Measurements from ENCODE around the gene MDC1. TPM values are rescaled to one million over a fixed set of nuclear protein-coding genes. Genes with fewer than 3 reads are reported as not detected.
A peak's percentile ranks its signal among the peaks of the same experiment; 100 is the strongest.

MDC1 gene
- total and polyA plus RNA-seq, 2 donors from 2014 or later: 9.5 to 47.9 TPM

GRCh38 chr6:30685157-30686008 lies 31.7 kb downstream of the MDC1 start:
- Histone ChIP-seq H3K4me3 (ENCODE audit: low read length in 3 of 3) (peak overlapping the region; percentile 77 to 88 (median 79)), H3K9ac (ENCODE audit: low read length in 3 of 3) (peak overlapping the region in 2 of 3 donors; percentile 91 to 94), H3K27me3 (ENCODE audit: control insufficient read depth, insufficient read depth, low read length) (no peaks in the 10 kb centered on the region), H3K4me1 (ENCODE audit: control insufficient read depth in 2 of 3, insufficient read depth in 2 of 3, low read depth in 1 of 3, low read length in 3 of 3) (peaks cover 3 to 20% (median 18%) of the 10 kb centered on the region in 3 donors), H3K36me3 (ENCODE audit: control insufficient read depth in 2 of 3, insufficient read depth in 3 of 3, low read length in 3 of 3) (no peaks in the 10 kb centered on the region), H3K27ac (ENCODE audit: low read depth in 2 of 2, low read length in 2 of 2) (peak overlapping the region; percentile 97 to 98), H3K9me3 (ENCODE audit: control insufficient read depth in 2 of 3, insufficient read depth in 1 of 3, low read length in 3 of 3) (no peaks in the 10 kb centered on the region)
- DNase-seq: peak in 1 of 5 donors; percentile 76
- no peak for FAIRE-seq
- intact Hi-C loops (cut with DNase I): no loop called here
- TF ChIP-seq, protein P1, sequence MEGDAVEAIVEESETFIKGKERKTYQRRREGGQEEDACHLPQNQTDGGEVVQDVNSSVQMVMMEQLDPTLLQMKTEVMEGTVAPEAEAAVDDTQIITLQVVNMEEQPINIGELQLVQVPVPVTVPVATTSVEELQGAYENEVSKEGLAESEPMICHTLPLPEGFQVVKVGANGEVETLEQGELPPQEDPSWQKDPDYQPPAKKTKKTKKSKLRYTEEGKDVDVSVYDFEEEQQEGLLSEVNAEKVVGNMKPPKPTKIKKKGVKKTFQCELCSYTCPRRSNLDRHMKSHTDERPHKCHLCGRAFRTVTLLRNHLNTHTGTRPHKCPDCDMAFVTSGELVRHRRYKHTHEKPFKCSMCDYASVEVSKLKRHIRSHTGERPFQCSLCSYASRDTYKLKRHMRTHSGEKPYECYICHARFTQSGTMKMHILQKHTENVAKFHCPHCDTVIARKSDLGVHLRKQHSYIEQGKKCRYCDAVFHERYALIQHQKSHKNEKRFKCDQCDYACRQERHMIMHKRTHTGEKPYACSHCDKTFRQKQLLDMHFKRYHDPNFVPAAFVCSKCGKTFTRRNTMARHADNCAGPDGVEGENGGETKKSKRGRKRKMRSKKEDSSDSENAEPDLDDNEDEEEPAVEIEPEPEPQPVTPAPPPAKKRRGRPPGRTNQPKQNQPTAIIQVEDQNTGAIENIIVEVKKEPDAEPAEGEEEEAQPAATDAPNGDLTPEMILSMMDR (IDR thresholded peaks at IDR 0.05; ENCODE audit: borderline replicate concordance, extremely low read depth, insufficient read depth): no peak

DNA sequence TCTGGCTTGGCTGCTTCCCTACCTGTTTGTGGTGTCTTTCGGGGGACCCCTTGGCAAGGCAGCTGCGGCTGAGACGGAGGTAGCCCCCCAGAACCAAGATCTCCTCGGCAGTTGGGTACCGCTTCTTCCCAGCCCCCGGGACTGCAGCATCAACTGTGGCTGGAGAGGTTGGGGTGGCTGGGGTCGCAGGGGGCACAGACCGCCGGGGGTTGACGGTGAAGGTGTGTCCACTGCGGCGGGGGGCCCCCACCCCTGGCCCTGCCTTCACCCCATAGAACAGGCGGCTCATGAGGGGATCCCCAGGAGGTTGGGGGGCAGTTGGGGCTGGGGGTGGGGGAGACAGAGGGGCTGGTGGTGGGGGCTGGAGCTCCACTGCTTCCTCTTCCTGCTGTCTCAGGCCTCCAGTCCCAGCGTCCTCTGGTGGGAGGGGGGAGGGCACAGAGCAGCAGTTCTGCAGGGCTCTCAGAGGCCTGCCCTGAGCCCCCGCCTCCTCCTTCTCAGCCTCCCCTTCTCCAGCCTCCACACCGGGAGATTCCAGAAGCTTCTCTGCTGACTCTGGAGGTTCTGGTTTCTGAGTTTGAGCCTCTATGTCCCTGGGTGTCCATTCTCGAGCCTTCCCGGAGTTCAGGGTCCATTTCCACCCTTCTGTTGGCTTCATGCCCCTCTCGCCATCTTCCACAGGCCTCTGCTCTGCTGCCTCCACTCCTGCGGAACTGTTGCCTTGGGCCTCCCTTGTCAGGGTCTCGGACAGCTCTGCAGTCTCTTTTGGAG lies 32.5 kb downstream of the MDC1 start:
- TF ChIP-seq, protein P1 (IDR thresholded peaks at IDR 0.05; ENCODE audit: borderline replicate concordance, extremely low read depth, insufficient read depth): no peak
- no peaks in the 10 kb centered on the region for H3K27me3 ChIP-seq (ENCODE audit: control insufficient read depth, insufficient read depth, low read length)
- intact Hi-C loops (cut with DNase I): loop anchor here (5.0 kb wide), 1 partner anchor 38 kb away; the partner anchor contains the start of gene TUBB
- no peaks in the 10 kb centered on the region for H3K36me3 ChIP-seq (ENCODE audit: control insufficient read depth in 2 of 3, insufficient read depth in 3 of 3, low read length in 3 of 3)
- H3K9ac ChIP-seq (ENCODE audit: low read length in 3 of 3): peak overlapping the region in 2 of 3 donors; percentile 77 to 94
- peak in 2 of 5 donors; percentile 29 to 82 for DNase-seq
- peaks cover 0 to 22% (median 11%) of the 10 kb centered on the region in 3 donors for H3K4me1 ChIP-seq (ENCODE audit: control insufficient read depth in 2 of 3, insufficient read depth in 2 of 3, low read depth in 1 of 3, low read length in 3 of 3)
- H3K9me3 ChIP-seq (ENCODE audit: control insufficient read depth in 2 of 3, insufficient read depth in 1 of 3, low read length in 3 of 3): no peaks in the 10 kb centered on the region
- H3K4me3 ChIP-seq (ENCODE audit: low read length in 3 of 3): peak overlapping the region; percentile 40 to 77 (median 67)
- H3K27ac ChIP-seq (ENCODE audit: low read depth in 2 of 2, low read length in 2 of 2): peak overlapping the region; percentile 97 to 98
- FAIRE-seq: no peak

DNA sequence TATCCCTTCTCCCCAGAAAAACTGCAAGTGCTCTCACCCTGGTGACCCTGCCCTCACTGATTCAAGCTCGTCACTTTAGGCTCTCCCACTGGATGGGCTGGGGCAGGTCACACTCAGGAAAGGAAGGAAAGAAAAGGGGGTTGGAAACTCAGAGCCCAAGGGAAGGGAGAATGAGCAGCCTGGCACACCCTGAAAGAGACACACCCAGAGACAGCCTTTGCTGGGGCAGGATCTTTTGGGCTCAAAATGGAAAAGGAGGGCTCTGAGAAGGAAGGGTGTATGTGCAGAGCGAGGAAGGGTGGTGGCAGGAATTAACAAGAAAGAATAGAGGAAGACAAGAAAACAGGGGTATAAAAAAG lies 33.1 kb downstream of the MDC1 start:
- H3K4me3 ChIP-seq (ENCODE audit: low read length in 3 of 3): peak overlapping the region; percentile 40 to 77 (median 67)
- no peaks in the 10 kb centered on the region for H3K9me3 ChIP-seq (ENCODE audit: control insufficient read depth in 2 of 3, insufficient read depth in 1 of 3, low read length in 3 of 3)
- no peaks in the 10 kb centered on the region for H3K27me3 ChIP-seq (ENCODE audit: control insufficient read depth, insufficient read depth, low read length)
- H3K36me3 ChIP-seq (ENCODE audit: control insufficient read depth in 2 of 3, insufficient read depth in 3 of 3, low read length in 3 of 3): no peaks in the 10 kb centered on the region
- peak overlapping the region; percentile 79 to 98 for H3K27ac ChIP-seq (ENCODE audit: low read depth in 2 of 2, low read length in 2 of 2)
- H3K4me1 ChIP-seq (ENCODE audit: control insufficient read depth in 2 of 3, insufficient read depth in 2 of 3, low read depth in 1 of 3, low read length in 3 of 3): peaks cover 0 to 25% (median 11%) of the 10 kb centered on the region in 3 donors
- FAIRE-seq (no peak), DNase-seq (peak in 1 of 5 donors; percentile 70)
- intact Hi-C loops (cut with DNase I): loop anchor here (5.0 kb wide), 1 partner anchor 38 kb away; the partner anchor contains the start of gene TUBB
- TF ChIP-seq, protein P1 (IDR thresholded peaks at IDR 0.05; ENCODE audit: borderline replicate concordance, extremely low read depth, insufficient read depth): no peak
- peak overlapping the region in 1 of 3 donors; percentile 80 for H3K9ac ChIP-seq (ENCODE audit: low read length in 3 of 3)

All from kidney (tissue), 14 donors.